Measurements from ENCODE around the gene DIS3L. TPM values are rescaled to one million over a fixed set of nuclear protein-coding genes. Genes with fewer than 3 reads are reported as not detected.
A peak's percentile ranks its signal among the peaks of the same experiment; 100 is the strongest.
"Not testable (repeated sequence)": the region's sequence is repeated elsewhere in the genome, so short reads cannot be mapped to it uniquely, and the experiment has no call there.

The DIS3L gene
- 10 to 100 TPM; 24.0 to 24.9 TPM for total RNA-seq

GRCh38 chr15:66293419-66294156 is at the start of gene DIS3L:
Gene DIS3L, plus strand, starts transcription at chr15:66293568. Its CDS starts 29 bp downstream, at chr15:66293597.
- Mint-ChIP-seq H3K27ac (peak within 1 kb of the TSS; percentile 91), H3K9me3 (no peaks in the 10 kb centered on the region), H3K36me3 (ENCODE audit: low read depth) (peaks cover 6% of the 10 kb centered on the region), H3K4me1 (peaks cover 52% of the 10 kb centered on the region), H3K27me3 (no peaks in the 10 kb centered on the region), H3K4me3 (peak within 1 kb of the TSS; percentile 83)
- ChIA-PET POLR2A (interaction anchor here (0.6 to 5.2 kb wide), 17 partner anchors 9 to 989 kb away, joined by 3 to 51 read pairs (median 6); partner anchors contain the start of genes DPP8, INTS14, MAP2K1 and RAB11A), CTCF (interaction anchor here (0.6 to 2.6 kb wide), 5 partner anchors 23 to 205 kb away, joined by 3 to 21 read pairs (median 3); partner anchors contain the start of gene SNAPC5)
- DNase-seq = peak; percentile 68

GRCh38 chr15:66245832-66246231 is 47.5 kb upstream of the DIS3L start:
- DNase-seq; CTCF ChIA-PET; POLR2A ChIA-PET; H3K27ac Mint-ChIP-seq; H3K4me3 Mint-ChIP-seq; H3K9me3 Mint-ChIP-seq; H3K36me3 Mint-ChIP-seq (ENCODE audit: low read depth); H3K4me1 Mint-ChIP-seq: not testable (repeated sequence)
- peaks cover 62% of the 10 kb centered on the region for H3K27me3 Mint-ChIP-seq

GRCh38 chr15:66246937-66247336 is 46.4 kb upstream of the DIS3L start:
- ChIA-PET POLR2A (no interaction called here), CTCF (no interaction called here)
- no peak overlapping the region for H3K27ac Mint-ChIP-seq
- DNase-seq = no peak
- no peak overlapping the region for H3K4me3 Mint-ChIP-seq
- H3K27me3 Mint-ChIP-seq = peaks cover 67% of the 10 kb centered on the region
- H3K36me3 Mint-ChIP-seq (ENCODE audit: low read depth) = no peaks in the 10 kb centered on the region
- H3K9me3 Mint-ChIP-seq = no peaks in the 10 kb centered on the region
- peaks cover 2% of the 10 kb centered on the region for H3K4me1 Mint-ChIP-seq

GRCh38 chr15:66249605-66250174 is 43.7 kb upstream of the DIS3L start:
- H3K9me3 Mint-ChIP-seq = no peaks in the 10 kb centered on the region
- H3K4me3 Mint-ChIP-seq = no peak overlapping the region
- no peak for DNase-seq
- ChIA-PET POLR2A (interaction anchor here (1.4 kb wide), 1 partner anchor 9 kb away, joined by 4 read pairs; no protein-coding TSS in a partner anchor), CTCF (no interaction called here)
- peaks cover 3% of the 10 kb centered on the region for H3K36me3 Mint-ChIP-seq (ENCODE audit: low read depth)
- peaks cover 13% of the 10 kb centered on the region for H3K4me1 Mint-ChIP-seq
- H3K27ac Mint-ChIP-seq = no peak overlapping the region
- H3K27me3 Mint-ChIP-seq = peaks cover 70% of the 10 kb centered on the region

GRCh38 chr15:66251065-66251789 is 42.1 kb upstream of the DIS3L start:
- H3K36me3 Mint-ChIP-seq (ENCODE audit: low read depth) = peaks cover 3% of the 10 kb centered on the region
- peaks cover 76% of the 10 kb centered on the region for H3K27me3 Mint-ChIP-seq
- ChIA-PET CTCF (no interaction called here), POLR2A (interaction anchor here (1.4 to 1.5 kb wide), 2 partner anchors 10 to 248 kb away, joined by 4 to 5 read pairs; no protein-coding TSS in a partner anchor)
- H3K4me3 Mint-ChIP-seq = no peak overlapping the region
- H3K27ac Mint-ChIP-seq = no peak overlapping the region
- no peaks in the 10 kb centered on the region for H3K9me3 Mint-ChIP-seq
- peaks cover 13% of the 10 kb centered on the region for H3K4me1 Mint-ChIP-seq
- no peak for DNase-seq

- peaks cover 80% of the 10 kb centered on the region for H3K27me3 Mint-ChIP-seq
- no peak overlapping the region for H3K27ac Mint-ChIP-seq
- peak overlapping the region; percentile 57 for H3K4me3 Mint-ChIP-seq
These were observed 41.3 kb upstream of the DIS3L start for GRCh38 chr15:66251790-66252684.

GRCh38 chr15:66252685-66253417 is 40.5 kb upstream of the DIS3L start:
- CTCF ChIA-PET = interaction anchor here (0.9 to 1.1 kb wide), 2 partner anchors 34 to 246 kb away, joined by 3 read pairs; no protein-coding TSS in a partner anchor
- H3K36me3 Mint-ChIP-seq (ENCODE audit: low read depth) = peaks cover 3% of the 10 kb centered on the region
- no peaks in the 10 kb centered on the region for H3K9me3 Mint-ChIP-seq
- POLR2A ChIA-PET = no interaction called here
- H3K27ac Mint-ChIP-seq = no peak overlapping the region
- no peak for DNase-seq
- H3K27me3 Mint-ChIP-seq = peaks cover 80% of the 10 kb centered on the region
- H3K4me1 Mint-ChIP-seq = peaks cover 13% of the 10 kb centered on the region
- peak overlapping the region; percentile 57 for H3K4me3 Mint-ChIP-seq

More at GRCh38 chr15:66251790-66252684, 41.3 kb upstream of the DIS3L start:
- H3K36me3 Mint-ChIP-seq (ENCODE audit: low read depth) = peaks cover 3% of the 10 kb centered on the region
- peak; percentile 50 for DNase-seq
- ChIA-PET POLR2A (interaction anchor here (1.5 kb wide), 1 partner anchor 247 kb away, joined by 5 read pairs; no protein-coding TSS in a partner anchor), CTCF (interaction anchor here (0.9 kb wide), 1 partner anchor 35 kb away, joined by 3 read pairs; no protein-coding TSS in a partner anchor)
- peaks cover 13% of the 10 kb centered on the region for H3K4me1 Mint-ChIP-seq
- no peaks in the 10 kb centered on the region for H3K9me3 Mint-ChIP-seq

- Mint-ChIP-seq H3K4me3 (peak within 1 kb of the TSS; percentile 71), H3K27me3 (peaks cover 75% of the 10 kb centered on the region), H3K36me3 (ENCODE audit: low read depth) (peaks cover 3% of the 10 kb centered on the region), H3K27ac (no peak within 1 kb of the TSS), H3K4me1 (peaks cover 13% of the 10 kb centered on the region), H3K9me3 (no peaks in the 10 kb centered on the region)
- POLR2A ChIA-PET = no interaction called here
- CTCF ChIA-PET = interaction anchor here (0.7 to 1.1 kb wide), 2 partner anchors 245 to 312 kb away, joined by 3 to 4 read pairs; partner anchors contain the start of gene LCTL
- no peak for DNase-seq
These were observed 39.8 kb upstream of the DIS3L start, which contains the start of gene MEGF11 for GRCh38 chr15:66253418-66254088. Gene MEGF11, minus strand, starts transcription at chr15:66253750. Its CDS starts 125,347 bp downstream, at chr15:66128403.

GRCh38 chr15:66254089-66254950 is 39.0 kb upstream of the DIS3L start:
- no peak overlapping the region for H3K27ac Mint-ChIP-seq
- peaks cover 70% of the 10 kb centered on the region for H3K27me3 Mint-ChIP-seq
- peak overlapping the region; percentile 71 for H3K4me3 Mint-ChIP-seq
- no peaks in the 10 kb centered on the region for H3K9me3 Mint-ChIP-seq
- no peak for DNase-seq
- CTCF ChIA-PET = interaction anchor here (0.7 to 1.1 kb wide), 2 partner anchors 244 to 312 kb away, joined by 3 to 4 read pairs; partner anchors contain the start of gene LCTL
- peaks cover 13% of the 10 kb centered on the region for H3K4me1 Mint-ChIP-seq
- POLR2A ChIA-PET = no interaction called here
- H3K36me3 Mint-ChIP-seq (ENCODE audit: low read depth) = peaks cover 3% of the 10 kb centered on the region

- peaks cover 65% of the 10 kb centered on the region for H3K27me3 Mint-ChIP-seq
- no peak overlapping the region for H3K27ac Mint-ChIP-seq
- H3K4me1 Mint-ChIP-seq = peaks cover 13% of the 10 kb centered on the region
- POLR2A ChIA-PET = no interaction called here
- H3K36me3 Mint-ChIP-seq (ENCODE audit: low read depth) = peaks cover 3% of the 10 kb centered on the region
- CTCF ChIA-PET = no interaction called here
- no peaks in the 10 kb centered on the region for H3K9me3 Mint-ChIP-seq
- no peak overlapping the region for H3K4me3 Mint-ChIP-seq
- DNase-seq = no peak
These were observed 38.3 kb upstream of the DIS3L start for GRCh38 chr15:66254951-66255676.
